ENCODE measurements around the gene SGMS2.

GRCh38 chr4:107837776-107838618 lies 13.3 kb downstream of the SGMS2 start:
- TF ChIP-seq CTCF (IDR thresholded peaks at IDR 0.05) (no peak), POLR2A (IDR thresholded peaks at IDR 0.05) (no peak)
